CD14-positive monocyte (primary cell): Measurements from ENCODE around the gene SPEN. TPM values are rescaled to one million over a fixed set of nuclear protein-coding genes. Genes with fewer than 3 reads are reported as not detected.

Experiments used
- DNase-seq, 3 donors: peaks; one replicate each; pipeline ENCODE4 v3.0.0-alpha.2; 2011 to 2022
- H2AFZ ChIP-seq: 2 replicates; pipeline ENCODE4 v1.6.0; 2012; ENCODE audit warnings: mild to moderate bottlenecking, low read depth, low read length, inconsistent platforms; ENCODE audit not compliant: insufficient read depth, poor library complexity, severe bottlenecking
- H3K27ac ChIP-seq, 2 donors: 1 replicate in 1 of 2; 2 replicates in 1 of 2; pipeline ENCODE4 v1.5.1; 2012 to 2013; ENCODE audit warnings: low read length in 2 of 2, control low read depth in 1 of 2, inconsistent platforms in 1 of 2, low read depth in 1 of 2, mild to moderate bottlenecking in 1 of 2
- H3K27me3 ChIP-seq, 2 donors: one replicate each; pipeline versions ENCODE4 v1.6.0 to v1.6.1; 2011 to 2013; ENCODE audit warnings: low read length in 2 of 2; ENCODE audit not compliant: control insufficient read depth in 2 of 2, insufficient read depth in 2 of 2
- H3K36me3 ChIP-seq, 2 donors: replicated peaks in 1 of 2; 1 replicate in 1 of 2; 2 replicates in 1 of 2; pipeline versions ENCODE4 v1.5.1 to v1.6.1; 2012 to 2013; ENCODE audit warnings: low read length in 2 of 2, control low read depth in 1 of 2, inconsistent platforms in 1 of 2, mild to moderate bottlenecking in 1 of 2; ENCODE audit not compliant: insufficient read depth in 2 of 2, control insufficient read depth in 1 of 2
- H3K4me1 ChIP-seq, 2 donors: 1 replicate in 1 of 2; 2 replicates in 1 of 2; pipeline versions ENCODE4 v1.5.1 to v1.6.1; 2012 to 2013; ENCODE audit warnings: low read length in 2 of 2, control low read depth in 1 of 2, inconsistent platforms in 1 of 2, mild to moderate bottlenecking in 1 of 2, moderate library complexity in 1 of 2; ENCODE audit not compliant: insufficient read depth in 2 of 2, control insufficient read depth in 1 of 2
- H3K4me2 ChIP-seq: replicated peaks from 2 replicates; pipeline ENCODE3; 2012; ENCODE audit warnings: low read length, moderate library complexity, mild to moderate bottlenecking; ENCODE audit not compliant: poor library complexity, severe bottlenecking; ENCODE audit errors: extremely low read depth
- H3K4me3 ChIP-seq, 3 experiments: fragments of 200-600 bp in 1 of 3; sonication (generic) in 1 of 3; replicated peaks in 1 of 3; 1 replicate in 2 of 3; 2 replicates in 1 of 3; pipeline ENCODE4 v1.5.1; 2011 to 2013; ENCODE audit warnings: low read length in 3 of 3, mild to moderate bottlenecking in 3 of 3, control low read depth in 2 of 3, low read depth in 2 of 3, inconsistent platforms in 1 of 3, moderate library complexity in 1 of 3
- H3K79me2 ChIP-seq: 2 replicates; pipeline ENCODE4 v1.6.0; 2012; ENCODE audit warnings: mild to moderate bottlenecking, control low read depth, inconsistent platforms, low read length, moderate library complexity; ENCODE audit not compliant: insufficient read depth
- H3K9ac ChIP-seq: 2 replicates; pipeline ENCODE4 v1.6.0; 2017; ENCODE audit warnings: low read length, mild to moderate bottlenecking; ENCODE audit not compliant: insufficient read depth, poor library complexity, severe bottlenecking
- H3K9me3 ChIP-seq, 2 donors: replicated peaks in 1 of 2; 1 replicate in 1 of 2; 2 replicates in 1 of 2; pipeline versions ENCODE4 v1.5.1 to v1.6.1; 2012 to 2013; ENCODE audit warnings: low read length in 2 of 2, control low read depth in 1 of 2; ENCODE audit not compliant: control insufficient read depth in 1 of 2, insufficient read depth in 1 of 2
- H4K20me1 ChIP-seq: 2 replicates; pipeline ENCODE4 v1.6.0; 2012; ENCODE audit warnings: mild to moderate bottlenecking, low read length, control low read depth, moderate library complexity; ENCODE audit not compliant: insufficient read depth
- H3K27ac Mint-ChIP-seq, 7 donors: one replicate each; pipeline ENCODE4 v1.8.0; 2020; ENCODE audit warnings: mild to moderate bottlenecking in 7 of 7, mixed read lengths in 7 of 7, moderate library complexity in 6 of 7, inconsistent platforms in 2 of 7
- H3K27me3 Mint-ChIP-seq, 3 donors: one replicate each; pipeline ENCODE4 v1.8.0; 2021 to 2022; ENCODE audit warnings: low read depth in 3 of 3, mild to moderate bottlenecking in 3 of 3, mixed read lengths in 3 of 3, moderate library complexity in 3 of 3, inconsistent platforms in 1 of 3
- H3K36me3 Mint-ChIP-seq, 2 donors: one replicate each; pipeline ENCODE4 v1.8.0; 2020; ENCODE audit warnings: mixed read lengths in 2 of 2, inconsistent platforms in 1 of 2, mild to moderate bottlenecking in 1 of 2
- H3K4me1 Mint-ChIP-seq: one replicate; pipeline ENCODE4 v1.8.0; 2020; ENCODE audit warnings: mild to moderate bottlenecking, mixed read lengths
- H3K4me3 Mint-ChIP-seq, 2 donors: one replicate each; pipeline ENCODE4 v1.8.0; 2020; ENCODE audit warnings: mild to moderate bottlenecking in 2 of 2, mixed read lengths in 2 of 2, moderate library complexity in 1 of 2
- H3K9me3 Mint-ChIP-seq, 7 donors: one replicate each; pipeline ENCODE4 v1.8.0; 2020 to 2022; ENCODE audit warnings: mixed read lengths in 7 of 7, mild to moderate bottlenecking in 6 of 7, moderate library complexity in 6 of 7, inconsistent platforms in 2 of 7
- CTCF ChIP-seq: fragments of 200-600 bp; IDR thresholded peaks from one replicate; pipeline ENCODE4 v1.8.0; 2022; ENCODE audit warnings: antibody characterized with exemption, mild to moderate bottlenecking
- whole genome bisulfite sequencing: methylation state at CpG from one replicate; pipeline ENCODE4 v1.1.5; 2013; ENCODE audit warnings: missing lambda C conversion rate; ENCODE audit not compliant: insufficient coverage; 5-methylcytosine and 5-hydroxymethylcytosine counted together
- intact Hi-C, 2 donors: fragments of 100-400 bp; cut with micrococcal nuclease; formaldehyde crosslinking; loops; one replicate each; pipeline versions ENCODE4 v1.15.0 to v1.15.1; 2023
- polyA plus RNA-seq, 3 donors: library from polyadenylated mRNA; depleted of rRNA in 1 of 3; unstranded in 2 of 3; stranded (reverse) in 1 of 3; fragments of 300-500 nt in 2 of 3; fragments of >200 nt in 1 of 3; fragmentation: Illumina TruSeq in 2 of 3; gene quantifications; 1 replicate in 2 of 3; 2 replicates in 1 of 3; pipeline ENCODE4 v1.2.3, GENCODE V29; 2012 to 2021

The SPEN gene
- polyA plus RNA-seq, 3 donors: 3.1 to 30.9 (median 6.1) TPM

DNA sequence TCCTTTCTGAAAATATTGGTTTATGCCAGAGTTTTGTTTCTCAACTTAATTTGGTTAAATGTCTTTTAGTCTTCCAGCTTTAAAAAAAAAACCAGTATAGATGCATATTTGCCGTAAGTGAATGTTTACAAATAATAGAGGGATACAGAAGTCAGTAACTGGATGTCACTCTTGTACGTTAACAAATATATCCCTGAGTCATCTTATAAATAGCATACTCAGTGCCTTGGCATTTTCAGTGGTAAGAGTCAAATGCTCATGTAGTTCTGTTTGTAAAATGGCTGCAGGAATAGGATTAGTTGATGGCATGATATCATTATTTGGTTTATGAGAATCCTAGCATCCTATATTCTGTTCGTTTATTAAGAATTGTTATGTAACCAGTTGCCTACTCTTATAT, 55.4 kb downstream of the SPEN start:
- Histone ChIP-seq H3K9ac (no peak overlapping the region), H3K79me2 (peaks cover 100% of the 10 kb centered on the region), H2AFZ (no peak overlapping the region), H3K4me2 (no peak overlapping the region), H3K36me3 (peaks cover 6 to 30% of the 10 kb centered on the region in 2 donors), H3K4me1 (no peaks in the 10 kb centered on the region), H4K20me1 (peaks cover 99% of the 10 kb centered on the region), H3K9me3 (no peaks in the 10 kb centered on the region), H3K27me3 (no peaks in the 10 kb centered on the region), H3K27ac (peak overlapping the region in 1 of 2 donors; percentile 45), H3K4me3 (no peak overlapping the region)
- WGBS: no CpG with 5 or more reads among the region's 3 CpGs
- H3K4me1 Mint-ChIP-seq: peaks cover 8% of the 10 kb centered on the region
- intact Hi-C loops: no loop called here
- TF ChIP-seq CTCF: no peak
- no peak for DNase-seq
- no peak overlapping the region for H3K4me3 Mint-ChIP-seq
- no peaks in the 10 kb centered on the region for H3K9me3 Mint-ChIP-seq
- peaks cover 16 to 35% of the 10 kb centered on the region in 2 donors for H3K36me3 Mint-ChIP-seq
- H3K27ac Mint-ChIP-seq: peak overlapping the region in 1 of 7 donors; percentile 36
- no peaks in the 10 kb centered on the region for H3K27me3 Mint-ChIP-seq

- H3K4me3 ChIP-seq: no peak overlapping the region
- no peaks in the 10 kb centered on the region for H3K27me3 ChIP-seq
- H3K4me1 Mint-ChIP-seq: no peaks in the 10 kb centered on the region
- H3K4me2 ChIP-seq: no peak overlapping the region
- H3K27ac ChIP-seq: no peak overlapping the region
- H3K9me3 ChIP-seq: no peaks in the 10 kb centered on the region
- DNase-seq: no peak
- peaks cover 79% of the 10 kb centered on the region for H4K20me1 ChIP-seq
- no peaks in the 10 kb centered on the region for H3K9me3 Mint-ChIP-seq
- H3K9ac ChIP-seq: no peak overlapping the region
- H3K4me1 ChIP-seq: no peaks in the 10 kb centered on the region
- H3K36me3 Mint-ChIP-seq: peaks cover 44 to 66% of the 10 kb centered on the region in 2 donors
- no peak overlapping the region for H3K27ac Mint-ChIP-seq
- no peaks in the 10 kb centered on the region for H3K27me3 Mint-ChIP-seq
- H3K36me3 ChIP-seq: peaks cover 47 to 76% of the 10 kb centered on the region in 2 donors
- intact Hi-C loops: loop anchor here in 1 of 2 donors (5.0 kb wide), 1 partner anchor 106 kb away; no protein-coding TSS in a partner anchor
- no peak for TF ChIP-seq CTCF
- WGBS: no CpG with 5 or more reads among the region's 4 CpGs
- peaks cover 93% of the 10 kb centered on the region for H3K79me2 ChIP-seq
- no peak overlapping the region for H2AFZ ChIP-seq
- no peak overlapping the region for H3K4me3 Mint-ChIP-seq
Measured at GRCh38 chr1:15908597-15908996, 61.1 kb downstream of the SPEN start.
